HFF-Myc (cell line): ENCODE results near the gene IQGAP2.

Source experiments
- DNase-seq: peaks from one replicate; pipeline ENCODE4 v3.0.0-alpha.2; 2011; ENCODE audit warnings: low read depth; ENCODE audit errors: extremely low read depth
- H3K4me3 ChIP-seq: replicated peaks from 2 replicates; pipeline ENCODE4 v1.5.1; 2011; ENCODE audit warnings: low read depth, mild to moderate bottlenecking, control low read depth, low read length
- CTCF ChIP-seq: IDR thresholded peaks from 2 replicates; pipeline ENCODE4 v1.5.1; 2012; ENCODE audit warnings: mild to moderate bottlenecking, low read depth, low read length, control low read depth; ENCODE audit errors: missing control alignments

The IQGAP2 gene

GRCh38 chr5:76535577-76535976 is 132.5 kb downstream of the IQGAP2 start:
- DNase-seq: no peak
- no peak overlapping the region for H3K4me3 ChIP-seq
- TF ChIP-seq CTCF: no peak

- DNase-seq: no peak
- H3K4me3 ChIP-seq: no peak overlapping the region
- no peak for TF ChIP-seq CTCF
Measured at GRCh38 chr5:76537073-76537543, 134.0 kb downstream of the IQGAP2 start.

- TF ChIP-seq CTCF: no peak
- DNase-seq: no peak
- H3K4me3 ChIP-seq: no peak overlapping the region
Measured at GRCh38 chr5:76542241-76542640, 139.2 kb downstream of the IQGAP2 start.

- H3K4me3 ChIP-seq: no peak overlapping the region
- DNase-seq: no peak
- no peak for TF ChIP-seq CTCF
Measured at GRCh38 chr5:76542887-76543690, 140.0 kb downstream of the IQGAP2 start.

- H3K4me3 ChIP-seq: no peak overlapping the region
- peak; percentile 51 for TF ChIP-seq CTCF
- no peak for DNase-seq
Measured at GRCh38 chr5:76544268-76544926, 141.3 kb downstream of the IQGAP2 start.

GRCh38 chr5:76545184-76545583 is 142.1 kb downstream of the IQGAP2 start:
- no peak for DNase-seq
- TF ChIP-seq CTCF: no peak

More at GRCh38 chr5:76545184-76545583, 142.1 kb downstream of the IQGAP2 start:
- H3K4me3 ChIP-seq: no peak overlapping the region
